NCI-H187 (cell line): ENCODE results near the gene ZNF460.
A peak's percentile ranks its signal among the peaks of the same experiment; 100 is the strongest.

ENCODE experiments used
- DNase-seq, 2 experiments: peaks; one replicate each; lab custom pipeline; 2025; lab: John Stamatoyannopoulos, UW

Gene ZNF460

DNA sequence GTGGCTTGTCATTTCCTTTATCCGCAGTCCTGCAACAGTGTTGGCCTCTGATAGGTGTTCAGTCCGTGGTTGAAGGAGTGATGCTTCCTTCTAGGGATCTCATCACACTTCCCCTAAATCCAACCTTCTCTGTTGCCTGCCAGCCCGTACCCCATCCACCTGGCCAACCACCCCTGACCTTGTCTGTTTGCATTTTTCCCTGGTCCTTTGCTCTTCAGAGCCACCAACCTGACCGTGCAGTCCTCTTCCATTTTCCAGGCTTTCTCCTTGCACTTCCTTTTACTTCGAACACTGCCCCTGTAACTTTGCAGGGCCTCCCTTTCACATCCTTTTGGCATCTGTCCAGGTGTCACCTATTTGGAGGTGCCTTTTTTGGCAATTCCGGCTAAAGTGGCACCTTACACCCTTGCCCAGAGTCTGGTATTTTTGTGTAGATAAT lies 696 bp downstream of the ZNF460 start:
- no peak for DNase-seq

DNA sequence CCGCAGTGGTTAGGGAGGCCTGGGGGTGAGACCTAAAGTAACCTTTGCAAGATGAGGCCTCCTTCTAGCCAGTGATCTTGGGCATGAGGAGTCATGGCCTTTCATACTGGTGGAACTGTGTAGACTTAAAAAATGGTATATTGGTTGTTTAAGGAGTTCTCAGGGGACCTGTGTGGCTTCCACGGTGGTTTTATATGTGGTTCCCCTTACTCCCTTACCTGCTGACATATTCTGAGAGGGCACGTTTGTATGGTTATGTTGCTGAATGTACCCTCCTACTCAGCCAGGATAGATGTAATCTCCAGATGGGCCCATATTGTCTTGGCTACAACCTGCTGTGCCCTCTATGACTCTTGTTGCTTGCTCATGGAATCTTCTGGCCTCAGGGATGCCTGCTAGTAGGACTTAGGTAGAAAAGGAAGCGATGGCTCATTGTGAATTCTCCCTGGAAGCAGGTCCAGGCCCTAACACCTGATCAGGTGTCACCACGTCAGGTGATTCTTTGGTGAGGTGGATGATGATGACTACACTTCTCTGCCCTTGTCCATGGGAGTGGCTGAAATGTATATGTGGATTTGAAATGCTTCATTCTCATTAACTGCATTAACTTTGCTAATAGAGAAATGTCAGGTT lies 1.8 kb downstream of the ZNF460 start:
- no peak for DNase-seq

DNA sequence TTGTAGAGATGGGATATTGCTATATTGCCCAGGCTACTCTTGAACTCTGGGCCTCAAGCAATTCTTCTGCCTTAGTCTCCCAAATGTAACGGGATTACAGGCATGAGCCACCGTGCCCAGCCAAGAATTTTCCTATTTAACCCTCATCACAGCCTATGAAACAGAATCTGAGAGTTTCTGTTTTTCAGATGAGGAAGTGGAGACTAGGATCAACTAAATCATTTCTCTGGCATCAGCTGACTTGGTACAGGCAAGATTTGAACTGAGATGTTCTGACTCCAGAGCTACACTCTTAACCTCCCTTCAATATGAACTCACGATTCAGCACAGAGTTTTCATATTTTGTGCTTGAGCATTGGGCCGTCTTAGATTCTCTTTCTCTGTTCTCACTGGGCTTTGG lies 8.1 kb downstream of the ZNF460 start:
- no peak for DNase-seq

- DNase-seq, result no peak
Observed at GRCh38 chr19:57290970-57291369, 10.7 kb downstream of the ZNF460 start.

- no peak for DNase-seq
Observed at GRCh38 chr19:57292547-57292946, 12.3 kb downstream of the ZNF460 start.

GRCh38 chr19:57293719-57294118 lies 13.4 kb downstream of the ZNF460 start:
- DNase-seq, result no peak

GRCh38 chr19:57302020-57302465 lies 21.8 kb downstream of the ZNF460 start:
- no peak for DNase-seq

GRCh38 chr19:57302727-57303401 lies 22.6 kb downstream of the ZNF460 start:
- DNase-seq, result no peak

DNA sequence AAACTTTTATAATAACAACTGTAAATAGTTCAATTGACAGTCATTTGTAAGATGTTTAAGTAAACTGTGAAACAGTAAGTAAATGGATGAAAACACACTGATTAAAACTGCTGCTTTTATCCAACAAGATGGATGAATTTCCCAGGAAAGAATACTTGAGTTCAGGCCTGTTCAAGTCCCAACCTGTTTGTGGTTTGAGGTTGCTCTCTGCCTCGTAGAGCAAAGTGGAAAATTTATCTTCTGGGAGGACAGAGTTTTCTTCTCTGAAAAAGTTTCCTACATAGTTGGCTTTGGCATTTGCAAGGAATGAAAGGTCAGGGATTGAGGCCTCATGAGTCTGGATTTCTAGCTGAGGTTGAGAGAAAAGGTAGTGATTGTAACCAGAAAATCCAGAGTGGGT lies 24.8 kb downstream of the ZNF460 start:
- no peak for DNase-seq

DNA sequence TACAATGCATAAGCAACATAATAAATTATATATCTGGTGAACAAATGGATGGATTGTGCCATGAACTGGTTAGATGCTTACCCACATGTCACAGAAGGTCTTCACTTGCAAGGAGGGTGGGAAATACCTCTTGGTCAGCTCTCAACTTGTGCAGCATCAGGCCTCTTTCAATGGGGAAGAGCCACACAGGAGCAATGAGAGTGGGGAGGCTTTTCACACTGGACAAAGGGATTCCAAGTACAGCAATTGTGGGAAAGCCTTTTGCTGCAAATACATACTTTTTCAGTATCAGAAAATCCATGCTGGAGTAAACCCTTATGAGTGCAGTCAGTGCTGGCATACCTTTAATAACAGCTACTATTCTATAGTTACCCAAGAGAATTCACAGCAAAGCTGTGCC lies 28.2 kb downstream of the ZNF460 start:
- no peak for DNase-seq

- DNase-seq, result no peak
Observed at GRCh38 chr19:57310792-57311191, 30.5 kb downstream of the ZNF460 start.

DNA sequence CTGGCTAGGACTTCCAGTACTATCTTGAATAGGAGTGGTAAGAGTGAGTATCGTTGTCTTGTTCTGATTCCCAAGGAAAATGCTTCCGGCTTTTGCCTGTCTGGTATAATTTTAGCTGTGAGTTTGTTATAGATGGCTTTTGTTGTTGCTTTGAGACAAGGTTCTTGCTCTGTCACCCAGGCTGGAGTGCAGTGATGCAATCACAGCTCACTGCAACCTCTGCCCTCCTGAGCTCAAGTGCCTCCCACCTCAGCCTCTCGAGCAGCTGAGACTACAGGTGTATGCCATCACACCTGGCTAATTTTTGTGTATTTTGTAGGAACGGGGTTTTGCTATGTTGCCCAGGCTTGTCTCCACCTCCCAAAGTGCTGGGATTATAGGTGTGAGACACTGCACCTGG lies 33.9 kb downstream of the ZNF460 start:
- no peak for DNase-seq

- no peak for DNase-seq
Observed at GRCh38 chr19:57317503-57317902, 37.2 kb downstream of the ZNF460 start.

GRCh38 chr19:57319869-57320179 lies 39.5 kb downstream of the ZNF460 start:
- DNase-seq, result no peak

DNA sequence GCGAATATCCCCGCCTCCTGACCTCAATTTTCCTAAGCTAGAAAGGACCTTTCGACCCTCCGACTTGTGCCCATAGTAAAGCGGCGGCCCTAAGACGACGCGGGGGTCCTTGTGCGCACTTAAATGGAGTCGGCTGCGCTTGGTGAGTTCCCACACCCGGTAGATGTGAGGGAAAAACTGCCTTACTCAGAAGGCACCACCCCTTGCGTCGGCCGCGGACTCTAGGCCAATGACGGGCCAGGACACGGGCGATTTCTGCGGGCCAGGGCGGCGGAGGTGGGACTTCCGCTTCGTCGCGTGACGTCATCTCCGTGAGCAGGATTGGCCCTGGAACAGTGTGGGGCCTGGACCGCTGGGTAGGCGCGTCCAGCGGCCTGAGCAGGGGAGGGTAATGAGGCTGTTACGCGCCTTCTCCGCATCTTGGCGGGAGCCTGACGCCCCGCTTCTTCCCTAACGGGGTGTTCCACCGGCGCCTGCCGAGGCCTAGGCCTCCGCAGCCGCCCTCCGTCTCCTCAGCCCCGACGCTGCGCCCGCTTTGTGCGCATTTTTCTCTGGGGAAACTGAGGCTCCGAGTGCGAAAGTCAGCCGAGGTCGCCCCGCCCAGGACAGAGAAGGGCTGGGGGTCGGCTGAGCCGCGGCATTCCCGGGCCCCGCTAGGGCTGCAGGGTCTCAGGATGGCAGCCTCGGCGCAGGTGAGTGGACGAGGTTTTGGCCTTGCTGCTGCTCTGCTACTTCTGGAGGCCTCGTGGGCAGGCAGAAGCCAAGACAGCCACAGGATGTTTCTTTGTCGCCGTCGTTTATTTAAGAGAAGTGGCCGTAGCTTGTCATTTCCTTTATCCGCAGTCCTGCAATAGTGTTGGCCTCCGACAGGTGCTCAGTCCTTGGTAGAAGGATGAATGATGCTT lies 40.1 kb downstream of the ZNF460 start, which contains the start of gene ZNF543:
Gene ZNF543 (plus strand): TSS at position 293 of the 905 bp plus-strand sequence. CDS start 382 bp downstream, at position 675.
- DNase-seq, result peak; percentile 89 to 94

GRCh38 chr19:57321116-57321515 lies 40.8 kb downstream of the ZNF460 start:
- DNase-seq, result no peak

- DNase-seq, result no peak
Observed at GRCh38 chr19:57321751-57322150, 41.5 kb downstream of the ZNF460 start.

DNA sequence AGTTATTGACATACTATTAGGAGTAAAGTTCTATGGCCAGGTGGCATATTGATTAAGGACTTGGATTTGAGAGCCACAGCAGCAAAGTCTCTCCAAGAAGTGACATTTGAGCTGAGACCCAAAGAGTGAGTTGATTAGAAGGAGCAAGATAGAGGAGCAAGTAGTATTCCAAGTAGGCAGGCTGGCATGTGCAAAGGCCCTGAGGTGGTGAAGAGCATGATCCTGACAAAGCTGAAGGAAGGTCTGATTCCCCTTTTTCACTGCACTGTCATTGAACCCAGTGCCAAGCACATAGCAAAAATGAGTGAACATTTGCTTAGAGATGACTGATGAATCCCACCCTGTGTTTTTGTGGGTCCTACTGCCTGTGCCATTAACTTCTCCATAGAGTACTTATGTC lies 44.7 kb downstream of the ZNF460 start:
- DNase-seq, result no peak

DNA sequence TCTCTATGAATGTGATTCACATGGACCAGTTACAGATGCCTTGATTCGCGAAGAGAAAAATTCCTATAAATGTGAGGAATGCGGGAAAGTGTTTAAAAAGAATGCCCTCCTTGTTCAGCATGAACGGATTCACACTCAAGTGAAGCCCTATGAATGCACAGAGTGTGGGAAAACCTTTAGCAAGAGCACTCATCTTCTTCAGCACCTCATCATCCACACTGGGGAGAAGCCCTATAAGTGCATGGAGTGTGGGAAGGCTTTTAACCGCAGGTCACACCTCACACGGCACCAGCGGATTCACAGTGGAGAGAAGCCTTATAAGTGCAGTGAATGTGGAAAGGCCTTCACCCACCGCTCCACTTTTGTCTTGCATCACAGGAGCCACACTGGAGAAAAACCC lies 47.7 kb downstream of the ZNF460 start:
- no peak for DNase-seq

DNA sequence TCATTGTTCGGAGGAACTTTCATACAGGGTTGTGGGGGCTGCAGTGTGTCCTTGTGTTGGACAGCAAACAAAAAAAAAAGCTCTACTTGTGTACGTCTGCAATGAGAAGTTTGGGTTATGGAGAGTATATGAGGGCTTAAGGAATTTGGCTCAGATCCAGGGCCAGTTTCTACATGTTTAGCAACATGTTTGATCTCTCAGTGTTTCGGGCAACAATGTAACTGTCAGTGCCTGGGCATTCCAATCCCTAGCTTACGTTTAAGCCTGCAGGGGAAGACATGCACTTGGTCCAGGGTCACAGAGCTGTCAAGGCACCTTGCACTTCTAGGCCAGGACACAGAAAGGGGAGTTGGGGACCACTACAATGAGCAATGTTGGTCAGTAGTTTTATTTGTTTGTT lies 53.9 kb downstream of the ZNF460 start:
- no peak for DNase-seq

DNA sequence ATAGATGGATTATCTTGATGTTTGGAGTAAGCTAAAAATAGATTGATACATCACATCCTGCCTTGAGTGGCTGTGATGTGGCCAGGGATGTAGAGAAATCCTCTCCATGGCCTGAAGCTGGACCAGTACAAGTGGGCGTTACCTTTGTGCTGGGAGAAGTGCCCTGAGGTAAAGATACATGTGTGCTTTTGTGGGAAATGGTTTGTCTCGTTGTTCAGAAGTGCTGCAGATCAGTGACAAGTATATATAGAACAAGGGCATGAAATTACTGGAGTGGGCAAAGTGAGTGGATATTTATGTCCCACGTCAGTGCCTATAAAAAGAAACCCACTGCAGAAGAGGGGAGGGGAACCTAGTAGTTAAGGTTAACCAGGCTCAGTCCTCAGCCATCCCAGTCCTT lies 58.6 kb downstream of the ZNF460 start:
- no peak for DNase-seq

GRCh38 chr19:57342582-57342981 lies 62.3 kb downstream of the ZNF460 start:
- DNase-seq, result no peak
